ENCODE data around the gene SPINK6. TPM values are rescaled to one million over a fixed set of nuclear protein-coding genes. Genes with fewer than 3 reads are reported as not detected.

SPINK6 gene
- total and polyA plus RNA-seq, 2 donors (not counting 1 experiment from before 2014, with no cell fraction given) = not detected

- Histone ChIP-seq H3K27me3 (replicated peaks in 1 of 4; ENCODE audit: control extremely low read depth in 1 of 4, control insufficient read depth in 3 of 4, insufficient read depth in 4 of 4, low read length in 3 of 4) (no peaks in the 10 kb centered on the region), H3K9me3 (ENCODE audit: control extremely low read depth in 1 of 3, control insufficient read depth in 2 of 3, insufficient read depth in 1 of 3, low read length in 2 of 3) (no peaks in the 10 kb centered on the region), H3K4me2 (replicated peaks; ENCODE audit: low read depth, low read length, poor library complexity, severe bottlenecking) (no peak overlapping the region), H4K20me1 (ENCODE audit: control insufficient read depth, insufficient read depth, low read length, poor library complexity, severe bottlenecking) (no peaks in the 10 kb centered on the region), H3K79me2 (ENCODE audit: control insufficient read depth, insufficient read depth, low read length) (no peaks in the 10 kb centered on the region), H3K27ac (ENCODE audit: low read length in 2 of 2) (no peak overlapping the region), H3K36me3 (replicated peaks in 1 of 2; ENCODE audit: control extremely low read depth in 1 of 2, control insufficient read depth in 1 of 2, extremely low read depth in 1 of 2, insufficient read depth in 2 of 2, low read length in 1 of 2) (no peaks in the 10 kb centered on the region), H3K4me3 (ENCODE audit: control extremely low read depth in 1 of 5, extremely low read depth in 1 of 5, insufficient read depth in 1 of 5, low read depth in 2 of 5, low read length in 4 of 5) (no peak overlapping the region), H3K9ac (ENCODE audit: low read length) (no peak overlapping the region), H2AFZ (ENCODE audit: insufficient read depth, low read depth, low read length, poor library complexity, severe bottlenecking) (no peak overlapping the region), H3K4me1 (ENCODE audit: control insufficient read depth in 2 of 2, insufficient read depth in 2 of 2, low read length in 2 of 2) (no peaks in the 10 kb centered on the region)
- no peak overlapping the region for H3K4me3 Mint-ChIP-seq
- H3K27ac Mint-ChIP-seq = peak overlapping the region; percentile 22
- ATAC-seq (ENCODE audit: low read depth) (no peak), DNase-seq (no peak)
- ChIA-PET CTCF (interaction anchor here (1.0 kb wide), 1 partner anchor 10 kb away, joined by 4 read pairs; no protein-coding TSS in a partner anchor), POLR2A (no interaction called here)
- no peaks in the 10 kb centered on the region for H3K4me1 Mint-ChIP-seq
- intact Hi-C loops (cut with micrococcal nuclease) = no loop called here
- WGBS (ENCODE audit: insufficient coverage) = no CpG with 5 or more reads among the region's 7 CpGs
- peaks cover 7% of the 10 kb centered on the region for H3K27me3 Mint-ChIP-seq
- TF ChIP-seq CTCF (IDR thresholded peaks at IDR 0.05) (no peak), EZH2 (IDR thresholded peaks at IDR 0.05; ENCODE audit: borderline replicate concordance, insufficient read depth, low read depth, low read length, poor library complexity, severe bottlenecking) (no peak)
- H3K9me3 Mint-ChIP-seq (ENCODE audit: insufficient read depth) = no peaks in the 10 kb centered on the region
Observed at GRCh38 chr5:148230240-148230639, 27.4 kb downstream of the SPINK6 start.

- Histone ChIP-seq H3K9ac (ENCODE audit: low read length) (no peak overlapping the region), H2AFZ (ENCODE audit: insufficient read depth, low read depth, low read length, poor library complexity, severe bottlenecking) (no peak overlapping the region), H3K27ac (ENCODE audit: low read length in 2 of 2) (no peak overlapping the region), H3K9me3 (ENCODE audit: control extremely low read depth in 1 of 3, control insufficient read depth in 2 of 3, insufficient read depth in 1 of 3, low read length in 2 of 3) (no peaks in the 10 kb centered on the region), H4K20me1 (ENCODE audit: control insufficient read depth, insufficient read depth, low read length, poor library complexity, severe bottlenecking) (no peaks in the 10 kb centered on the region), H3K79me2 (ENCODE audit: control insufficient read depth, insufficient read depth, low read length) (no peaks in the 10 kb centered on the region), H3K4me2 (replicated peaks; ENCODE audit: low read depth, low read length, poor library complexity, severe bottlenecking) (no peak overlapping the region), H3K4me3 (ENCODE audit: control extremely low read depth in 1 of 5, extremely low read depth in 1 of 5, insufficient read depth in 1 of 5, low read depth in 2 of 5, low read length in 4 of 5) (no peak overlapping the region), H3K36me3 (replicated peaks in 1 of 2; ENCODE audit: control extremely low read depth in 1 of 2, control insufficient read depth in 1 of 2, extremely low read depth in 1 of 2, insufficient read depth in 2 of 2, low read length in 1 of 2) (no peaks in the 10 kb centered on the region), H3K27me3 (replicated peaks in 1 of 4; ENCODE audit: control extremely low read depth in 1 of 4, control insufficient read depth in 3 of 4, insufficient read depth in 4 of 4, low read length in 3 of 4) (no peaks in the 10 kb centered on the region), H3K4me1 (ENCODE audit: control insufficient read depth in 2 of 2, insufficient read depth in 2 of 2, low read length in 2 of 2) (no peaks in the 10 kb centered on the region)
- no peaks in the 10 kb centered on the region for H3K4me1 Mint-ChIP-seq
- CTCF ChIA-PET = no interaction called here
- no peak overlapping the region for H3K27ac Mint-ChIP-seq
- no peak for DNase-seq
- H3K27me3 Mint-ChIP-seq = no peaks in the 10 kb centered on the region
- no peaks in the 10 kb centered on the region for H3K9me3 Mint-ChIP-seq (ENCODE audit: insufficient read depth)
- POLR2A ChIA-PET = no interaction called here
- WGBS (ENCODE audit: insufficient coverage) = no CpG with 5 or more reads among the region's 4 CpGs
- intact Hi-C loops (cut with micrococcal nuclease) = no loop called here
- no peak for TF ChIP-seq EZH2 (IDR thresholded peaks at IDR 0.05; ENCODE audit: borderline replicate concordance, insufficient read depth, low read depth, low read length, poor library complexity, severe bottlenecking)
- no peak for TF ChIP-seq CTCF (IDR thresholded peaks at IDR 0.05)
- H3K4me3 Mint-ChIP-seq = no peak overlapping the region
- ATAC-seq (ENCODE audit: low read depth) = no peak
Observed at GRCh38 chr5:148237785-148238417, 35.1 kb downstream of the SPINK6 start.
